Bladder microvascular endothelial cell (primary cell): ENCODE results near the gene DALRD3. TPM values are rescaled to one million over a fixed set of nuclear protein-coding genes. Genes with fewer than 3 reads are reported as not detected.

ENCODE experiments used
- total RNA-seq: library from RNA; depleted of rRNA; stranded (reverse); fragments of >200 nt; gene quantifications from 2 replicates; pipeline ENCODE4 v1.2.3, GENCODE V29; 2014

The DALRD3 gene, protein sequence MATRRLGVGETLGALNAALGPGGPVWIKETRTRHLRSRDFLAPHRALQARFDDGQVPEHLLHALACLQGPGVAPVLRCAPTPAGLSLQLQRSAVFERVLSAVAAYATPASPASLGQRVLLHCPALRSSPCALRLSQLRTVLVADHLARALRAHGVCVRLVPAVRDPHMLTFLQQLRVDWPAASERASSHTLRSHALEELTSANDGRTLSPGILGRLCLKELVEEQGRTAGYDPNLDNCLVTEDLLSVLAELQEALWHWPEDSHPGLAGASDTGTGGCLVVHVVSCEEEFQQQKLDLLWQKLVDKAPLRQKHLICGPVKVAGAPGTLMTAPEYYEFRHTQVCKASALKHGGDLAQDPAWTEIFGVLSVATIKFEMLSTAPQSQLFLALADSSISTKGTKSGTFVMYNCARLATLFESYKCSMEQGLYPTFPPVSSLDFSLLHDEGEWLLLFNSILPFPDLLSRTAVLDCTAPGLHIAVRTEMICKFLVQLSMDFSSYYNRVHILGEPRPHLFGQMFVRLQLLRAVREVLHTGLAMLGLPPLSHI
- total RNA-seq, result 31.6 and 34.1 TPM in 2 replicates

DNA sequence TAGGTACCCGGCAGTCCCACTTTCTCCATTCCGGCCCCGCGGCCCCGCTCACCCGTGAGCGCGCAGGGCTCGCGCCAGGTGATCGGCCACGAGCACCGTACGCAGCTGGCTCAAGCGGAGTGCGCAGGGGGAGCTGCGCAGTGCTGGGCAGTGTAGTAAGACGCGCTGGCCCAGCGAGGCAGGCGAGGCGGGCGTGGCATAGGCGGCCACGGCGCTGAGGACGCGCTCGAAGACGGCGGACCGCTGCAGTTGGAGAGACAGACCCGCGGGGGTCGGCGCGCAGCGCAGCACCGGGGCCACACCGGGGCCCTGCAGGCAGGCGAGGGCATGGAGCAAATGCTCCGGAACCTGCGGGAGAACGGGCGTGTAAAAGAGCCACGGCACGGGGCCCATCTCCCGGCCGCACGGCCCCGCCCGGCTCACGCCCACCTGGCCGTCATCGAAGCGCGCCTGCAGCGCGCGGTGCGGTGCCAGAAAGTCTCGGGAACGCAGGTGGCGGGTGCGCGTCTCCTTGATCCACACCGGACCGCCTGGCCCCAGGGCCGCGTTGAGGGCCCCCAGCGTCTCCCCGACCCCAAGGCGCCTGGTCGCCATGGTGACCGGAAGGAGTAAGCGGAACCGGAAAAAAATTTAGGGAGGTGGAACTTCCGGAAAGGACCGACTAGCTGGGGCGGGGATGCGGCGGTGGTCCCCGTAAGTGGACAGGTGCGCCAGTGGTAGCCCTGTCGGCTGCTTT lies at the start of gene DALRD3:
TSS of gene DALRD3 (minus strand) at position 610 of the 736 bp plus-strand sequence. CDS start at position 594, 16 bp downstream.

DNA sequence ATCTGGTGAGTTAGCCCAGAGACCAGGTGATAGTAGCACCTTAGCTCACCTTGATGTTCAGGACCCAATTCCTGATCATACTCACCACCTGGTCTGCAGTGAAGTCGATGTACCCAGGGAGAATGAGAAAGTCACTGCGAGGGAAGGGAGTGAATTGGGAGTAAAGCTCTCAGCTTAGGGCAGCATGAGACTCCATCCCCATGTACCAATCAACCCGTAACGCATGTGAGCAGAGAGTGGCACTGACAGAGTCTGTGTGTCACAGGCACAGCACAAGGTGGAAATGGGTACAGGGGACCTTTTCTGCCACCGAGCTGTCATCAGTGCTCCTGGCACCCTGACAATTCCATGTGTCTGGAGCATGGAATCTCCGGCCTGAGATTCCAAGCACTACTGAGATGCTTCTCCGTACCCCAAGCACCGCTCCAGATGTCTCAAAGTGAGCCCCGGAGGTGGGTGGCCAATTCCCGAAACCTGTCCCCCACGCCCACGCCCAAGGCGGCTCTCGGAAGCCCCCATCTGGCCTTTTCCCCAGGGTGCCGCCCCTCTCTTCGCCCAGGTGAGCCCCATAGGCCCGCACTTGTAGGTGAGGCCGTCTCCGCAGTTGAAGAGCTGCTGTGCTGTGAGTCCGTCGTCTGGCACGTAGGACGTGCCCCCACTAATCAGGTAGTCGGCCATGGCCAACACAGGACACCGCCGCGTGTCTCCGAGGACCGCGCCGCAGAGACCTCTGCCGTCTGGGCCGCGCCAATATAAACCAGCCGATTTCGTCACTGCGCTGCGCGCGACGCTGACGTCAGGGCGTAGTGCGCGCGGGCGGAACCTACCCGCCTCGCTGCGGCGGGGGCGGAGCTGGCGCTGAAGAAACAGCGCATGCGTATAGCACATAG lies 10.5 kb upstream of the DALRD3 start, which contains the start of gene IMPDH2:
TSS of gene IMPDH2 (minus strand) at position 726 of the 890 bp plus-strand sequence. CDS start at position 678, 48 bp downstream.

DNA sequence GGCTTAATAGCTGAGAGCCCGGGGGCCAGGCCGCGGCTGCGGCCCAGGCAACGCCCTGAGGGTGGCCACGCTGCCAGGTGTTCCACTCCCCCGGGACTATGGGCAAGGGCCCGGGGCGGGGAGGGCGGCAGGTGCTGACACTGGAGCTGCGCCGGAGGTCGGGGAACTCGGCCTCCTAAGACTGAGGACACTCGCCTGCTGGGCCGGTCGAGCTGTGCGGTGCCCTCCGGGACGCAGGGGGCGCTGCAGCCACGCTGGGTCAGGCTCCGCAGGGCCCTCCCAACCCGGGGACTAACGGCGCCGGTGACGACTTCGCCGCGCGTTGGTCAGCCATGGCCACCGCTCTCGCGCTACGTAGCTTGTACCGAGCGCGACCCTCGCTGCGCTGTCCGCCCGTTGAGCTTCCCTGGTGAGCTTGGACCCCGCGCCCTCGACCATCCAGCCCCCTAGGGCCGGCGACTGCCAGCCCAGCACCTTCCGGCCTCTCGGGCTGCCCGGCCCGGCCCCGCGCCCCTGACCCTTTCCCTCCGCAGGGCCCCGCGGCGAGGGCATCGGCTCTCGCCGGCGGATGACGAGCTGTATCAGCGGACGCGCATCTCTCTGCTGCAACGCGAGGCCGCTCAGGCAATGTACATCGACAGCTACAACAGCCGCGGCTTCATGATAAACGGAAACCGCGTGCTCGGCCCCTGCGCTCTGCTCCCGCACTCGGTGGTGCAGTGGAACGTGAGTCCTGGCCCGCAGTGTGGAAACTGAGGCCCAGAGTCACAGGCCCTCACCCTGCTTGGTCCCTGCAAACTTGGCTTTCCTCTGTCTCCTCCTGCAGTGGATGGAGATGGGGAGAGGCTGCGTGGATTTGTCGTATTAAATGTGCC lies 3.7 kb upstream of the DALRD3 start, which contains the start of gene NDUFAF3:
TSS of gene NDUFAF3 (plus strand) at position 309 of the 875 bp plus-strand sequence. CDS start at position 333, 24 bp downstream.

DNA sequence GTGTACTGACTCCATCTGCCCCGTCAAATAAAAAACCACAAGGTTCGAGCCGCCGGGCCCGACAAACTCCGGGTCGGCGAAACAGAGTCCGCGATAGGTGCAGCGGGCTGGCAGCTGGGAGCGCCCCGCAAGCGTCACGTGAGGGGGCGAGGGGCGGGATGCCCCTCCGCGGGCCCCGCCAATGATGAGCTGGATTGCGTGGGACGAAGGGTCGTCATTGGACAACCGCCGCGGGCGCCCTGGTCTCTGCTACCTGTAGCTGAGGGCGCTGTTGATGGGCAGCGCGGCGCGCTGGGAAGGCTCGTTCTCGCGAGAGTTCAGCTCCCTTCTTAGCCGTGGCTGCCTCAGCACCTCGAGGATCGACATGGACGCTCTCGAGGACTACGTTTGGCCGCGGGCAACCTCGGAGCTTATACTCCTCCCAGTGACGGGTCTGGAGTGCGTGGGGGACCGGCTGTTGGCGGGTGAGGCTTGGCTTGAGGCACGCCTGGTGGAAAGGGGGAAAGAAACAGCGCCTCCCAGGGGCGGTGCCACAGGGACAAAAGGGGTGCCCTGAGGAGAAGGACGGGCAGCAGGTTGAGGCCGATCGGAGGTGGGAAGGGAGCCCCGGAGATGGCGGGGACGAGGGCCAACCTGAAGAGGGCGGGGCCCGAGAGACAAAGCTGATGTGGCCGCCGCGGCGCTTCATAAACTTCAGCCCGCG lies 11.2 kb downstream of the DALRD3 start, which contains the start of gene WDR6:
TSS of gene WDR6 (plus strand) at position 324 of the 703 bp plus-strand sequence. CDS start at position 365, 41 bp downstream.

DNA sequence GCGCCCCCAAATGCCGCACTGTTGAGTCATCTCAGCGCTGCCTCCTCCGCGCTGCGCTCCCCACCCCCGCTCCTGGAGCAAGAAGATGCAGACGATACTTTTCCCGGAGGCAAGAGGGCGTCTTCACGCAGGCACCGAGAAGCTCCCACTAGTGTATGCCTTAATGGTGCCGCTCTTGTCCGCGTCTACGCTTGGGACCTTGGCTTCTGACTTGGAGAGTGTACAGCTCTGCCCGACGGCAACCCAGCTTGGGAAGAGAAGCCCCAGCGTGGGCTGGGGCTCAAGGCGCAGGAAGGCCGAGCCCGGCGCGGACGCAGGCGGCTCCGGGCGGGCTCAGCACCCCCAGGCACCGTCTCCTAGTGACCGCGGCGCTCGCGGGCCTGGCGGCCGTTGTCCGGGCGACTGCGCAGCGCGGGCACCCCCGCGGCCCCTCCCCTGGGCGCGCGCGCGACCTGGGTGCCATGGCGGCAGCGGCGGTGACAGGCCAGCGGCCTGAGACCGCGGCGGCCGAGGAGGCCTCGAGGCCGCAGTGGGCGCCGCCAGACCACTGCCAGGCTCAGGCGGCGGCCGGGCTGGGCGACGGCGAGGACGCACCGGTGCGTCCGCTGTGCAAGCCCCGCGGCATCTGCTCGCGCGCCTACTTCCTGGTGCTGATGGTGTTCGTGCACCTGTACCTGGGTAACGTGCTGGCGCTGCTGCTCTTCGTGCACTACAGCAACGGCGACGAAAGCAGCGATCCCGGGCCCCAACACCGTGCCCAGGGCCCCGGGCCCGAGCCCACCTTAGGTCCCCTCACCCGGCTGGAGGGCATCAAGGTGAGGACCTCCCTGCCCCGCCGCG lies 28.4 kb downstream of the DALRD3 start, which contains the start of gene P4HTM:
TSS of gene P4HTM (plus strand) at position 446 of the 840 bp plus-strand sequence. CDS start at position 462, 16 bp downstream.

Other genes starting within 250 kb of the DALRD3 start
- 22.0 and 35.4 TPM in 2 replicates for gene PRKAR2A, start 170.7 kb downstream of the DALRD3 start, total RNA-seq
- 19.3 and 31.0 TPM in 2 replicates for gene SLC25A20, start 119.7 kb downstream of the DALRD3 start, total RNA-seq
- 36.6 and 102 TPM in 2 replicates for gene ARIH2, start 99.7 kb downstream of the DALRD3 start, total RNA-seq
- gene P4HTM, start 28.3 kb downstream of the DALRD3 start, total RNA-seq, result 14.2 and 18.0 TPM in 2 replicates
- 55.0 and 141 TPM in 2 replicates for gene WDR6, start 11.2 kb downstream of the DALRD3 start, total RNA-seq
- 45.0 and 63.7 TPM in 2 replicates for gene NDUFAF3, start 3.5 kb upstream of the DALRD3 start, total RNA-seq
- 210 and 242 TPM in 2 replicates for gene IMPDH2, start 10.8 kb upstream of the DALRD3 start, total RNA-seq
- 65.7 and 68.7 TPM in 2 replicates for gene QRICH1, start 75.5 kb upstream of the DALRD3 start, total RNA-seq
- gene QARS1, start 86.2 kb upstream of the DALRD3 start, total RNA-seq, result 272 and 301 TPM in 2 replicates
- gene USP19, start 102.2 kb upstream of the DALRD3 start, total RNA-seq, result 29.8 and 54.9 TPM in 2 replicates
- gene LAMB2, start 114.5 kb upstream of the DALRD3 start, total RNA-seq, result 745 and 1,550 TPM in 2 replicates
- 13.4 and 17.4 TPM in 2 replicates for gene CCDC71, start 147.8 kb upstream of the DALRD3 start, total RNA-seq
- gene KLHDC8B, start 153.0 kb upstream of the DALRD3 start, total RNA-seq, result 43.3 and 55.2 TPM in 2 replicates